Endometrial microvascular endothelial cells (primary cell): ENCODE data around the gene TGDS. TPM values are rescaled to one million over a fixed set of nuclear protein-coding genes. Genes with fewer than 3 reads are reported as not detected.

Source experiments
- in situ Hi-C: cut with HindIII; loops from 2 replicates; pipeline ENCODE4 v1.10.0; 2017; ENCODE audit warnings: low sequenced_read_pairs, low pct_unique_long_range_greater_than_20kb; ENCODE audit errors: inconsistent ontology term
- total RNA-seq: library from RNA; depleted of rRNA; stranded (reverse); fragments of >200 nt; gene quantifications from one replicate; pipeline ENCODE4 v1.2.3, GENCODE V29; 2015; ENCODE audit errors: inconsistent ontology term

The TGDS gene
- total RNA-seq, 1 donor from 2014 or later, result 26.2 TPM

DNA sequence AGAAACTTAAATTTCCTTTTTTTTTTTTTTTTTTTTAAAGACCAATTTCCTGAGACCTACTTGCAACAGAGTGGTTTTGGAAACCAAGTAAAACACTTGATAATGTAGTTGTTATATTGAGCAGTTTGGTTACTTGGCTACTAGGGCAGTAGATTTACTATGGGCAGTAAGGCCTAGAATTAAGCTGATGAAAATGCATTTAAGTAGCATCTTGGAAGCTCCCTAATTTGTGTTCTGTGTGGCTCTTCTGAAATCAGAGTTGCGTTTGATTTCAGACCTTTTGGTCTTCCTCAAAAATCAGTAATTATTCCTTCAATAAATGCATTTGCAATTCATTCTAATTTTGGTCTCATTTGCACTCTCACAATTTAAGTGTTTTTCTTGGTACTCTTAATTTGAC is 6.5 kb upstream of the TGDS start:
- in situ Hi-C loops, result no loop called here

DNA sequence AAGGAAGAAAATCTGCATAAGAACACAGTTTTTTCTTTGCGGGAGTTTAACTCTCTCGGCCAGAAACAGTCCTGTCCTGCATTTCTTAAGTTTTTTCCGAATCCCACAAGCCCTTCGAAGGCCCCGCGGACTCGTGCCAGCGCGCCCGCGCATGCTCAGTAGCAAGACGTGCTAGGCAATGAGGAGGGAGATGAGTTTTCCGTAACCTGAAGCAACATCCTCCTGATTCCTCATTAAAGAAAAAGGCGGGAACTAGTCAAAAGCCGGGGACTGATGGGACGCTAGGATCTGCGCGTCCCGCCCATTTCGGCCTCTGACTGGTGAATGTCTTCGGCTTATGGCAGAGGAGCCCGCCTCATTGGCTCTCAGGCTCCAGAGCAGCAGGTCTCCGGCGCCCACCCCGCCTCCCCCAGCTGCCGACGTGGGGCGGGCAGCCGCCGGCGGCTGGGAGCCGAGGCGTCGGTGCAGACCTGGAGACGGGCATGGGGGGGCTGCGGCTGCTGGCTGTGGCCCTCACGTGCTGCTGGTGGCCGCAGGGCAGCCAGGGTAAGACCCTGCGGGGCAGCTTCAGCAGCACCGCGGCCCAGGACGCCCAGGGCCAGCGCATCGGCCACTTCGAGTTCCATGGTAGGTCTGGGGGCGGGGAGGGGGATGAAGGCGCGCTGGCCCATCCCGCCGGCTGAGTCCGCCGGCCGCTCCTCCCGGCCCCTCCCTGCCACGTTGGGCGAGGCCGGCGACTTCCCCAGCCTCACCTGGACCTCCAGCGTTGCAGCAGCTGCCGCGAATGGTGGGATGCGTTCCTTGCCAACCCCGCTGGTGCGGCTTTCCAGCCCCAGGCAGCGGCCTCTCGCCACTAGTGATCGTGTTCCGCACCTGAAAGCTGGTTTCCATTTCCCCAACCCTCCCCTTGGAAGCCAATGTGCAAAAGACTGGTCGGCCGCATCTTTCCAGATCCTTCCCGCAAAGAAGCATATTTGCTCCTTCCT is 5.8 kb upstream of the TGDS start, which contains the start of gene GPR180:
GPR180 (plus strand) TSS at position 412 of the 986 bp plus-strand sequence; CDS start at position 483, 71 bp downstream.
- in situ Hi-C loops, result no loop called here

DNA sequence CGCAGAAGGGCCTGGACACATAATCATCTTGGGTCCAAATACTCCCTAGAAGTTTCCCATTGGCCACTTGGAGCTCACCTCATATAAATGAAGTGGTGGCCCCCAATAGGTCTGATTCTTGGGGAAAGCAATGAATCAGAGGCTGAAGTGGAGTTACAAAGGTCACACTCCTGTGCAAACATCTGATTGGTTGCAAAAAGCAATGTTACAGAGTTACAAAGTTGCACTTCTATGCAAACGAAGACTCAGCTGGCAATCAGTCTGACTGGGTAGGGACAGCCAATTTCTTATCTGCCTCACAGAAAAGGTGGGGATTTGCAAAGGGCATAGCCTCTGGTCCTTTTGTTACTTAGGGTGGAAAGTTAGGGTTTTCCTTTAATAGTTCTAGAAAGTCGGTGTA is 3.9 kb upstream of the TGDS start:
- in situ Hi-C loops, result no loop called here

DNA sequence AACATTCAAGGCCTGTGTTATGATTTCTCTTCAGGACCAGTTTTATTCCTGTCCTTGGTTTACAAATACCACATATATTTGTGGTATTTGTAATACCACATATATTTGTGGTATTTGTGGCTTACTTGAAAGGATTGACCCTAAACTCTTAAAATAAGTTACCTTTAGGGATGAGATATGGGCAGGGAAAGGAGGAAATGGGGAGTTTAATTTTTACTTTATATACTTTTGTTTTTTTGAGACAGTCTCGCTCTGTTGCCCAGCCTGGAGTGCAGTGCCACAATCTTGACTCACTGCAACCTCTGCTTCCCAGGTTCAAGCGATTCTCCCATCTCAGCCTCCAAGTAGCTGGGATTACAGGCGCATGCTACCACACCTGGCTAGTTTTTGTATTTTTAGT is 2.3 kb upstream of the TGDS start:
- in situ Hi-C loops, result no loop called here

DNA sequence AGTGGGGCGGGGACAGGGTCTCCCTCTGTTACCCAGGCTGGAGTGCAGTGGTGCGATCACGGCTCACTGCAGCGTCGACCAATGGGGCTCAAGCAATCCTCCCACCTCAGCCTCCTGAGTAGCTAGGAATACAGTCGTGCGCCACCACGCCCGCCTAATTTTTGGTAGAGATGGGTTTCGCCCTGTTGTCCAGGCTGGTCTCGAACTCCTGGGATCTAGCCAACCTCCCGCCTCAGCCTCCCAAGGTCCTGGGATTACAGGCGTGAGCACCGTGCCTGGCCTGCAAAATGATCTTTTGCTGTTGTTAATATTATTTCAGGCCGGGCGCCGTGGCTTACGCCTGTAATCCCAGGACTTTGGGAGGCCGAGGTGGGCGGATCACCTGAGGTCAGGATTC is 621 bp upstream of the TGDS start:
- in situ Hi-C loops, result no loop called here

DNA sequence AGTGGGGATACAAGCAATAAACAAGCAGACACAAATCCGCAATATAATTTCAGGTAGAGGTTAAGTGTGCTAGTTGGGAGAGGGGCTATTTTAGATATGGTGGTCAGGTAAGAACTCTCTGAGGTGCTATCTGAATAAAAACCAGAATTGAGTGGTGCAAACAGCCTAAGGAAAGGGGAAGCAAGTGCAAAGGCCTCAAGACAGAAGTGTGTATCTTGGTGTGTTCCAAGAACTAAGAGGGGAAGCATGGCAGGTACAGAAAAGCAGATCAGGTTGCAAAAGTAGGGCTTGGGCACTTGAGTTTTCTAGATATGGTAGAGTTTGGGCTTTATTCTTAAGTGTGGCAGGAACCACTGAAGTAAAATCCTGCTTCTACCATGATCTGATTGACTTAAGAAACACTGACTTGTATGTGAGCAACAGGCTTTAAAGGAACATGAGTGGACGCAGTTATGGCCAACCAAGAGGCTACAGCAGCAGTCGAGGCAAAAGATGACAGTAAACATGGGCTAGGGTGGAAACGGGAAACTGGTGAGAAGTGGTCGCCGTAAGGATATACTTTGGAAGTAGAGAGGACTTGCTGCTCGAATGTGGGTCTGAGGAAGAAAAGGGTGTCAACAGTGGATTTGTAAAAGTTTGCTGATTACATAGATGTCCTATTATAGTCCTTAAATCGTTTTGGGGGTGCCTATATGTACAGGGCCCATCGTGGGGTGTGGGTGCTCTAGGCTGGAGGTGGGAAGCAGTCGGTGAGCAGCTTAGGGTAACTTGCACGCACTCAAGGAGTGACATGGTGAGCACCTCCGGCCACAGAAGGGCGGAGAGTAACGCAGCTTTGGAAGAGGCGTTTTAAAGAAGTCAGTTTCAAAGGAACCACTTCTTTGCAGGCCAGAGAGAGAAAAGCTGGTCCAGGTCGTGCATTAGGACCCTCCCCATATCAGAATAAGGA is 677 bp downstream of the TGDS start:
- in situ Hi-C loops, result no loop called here

DNA sequence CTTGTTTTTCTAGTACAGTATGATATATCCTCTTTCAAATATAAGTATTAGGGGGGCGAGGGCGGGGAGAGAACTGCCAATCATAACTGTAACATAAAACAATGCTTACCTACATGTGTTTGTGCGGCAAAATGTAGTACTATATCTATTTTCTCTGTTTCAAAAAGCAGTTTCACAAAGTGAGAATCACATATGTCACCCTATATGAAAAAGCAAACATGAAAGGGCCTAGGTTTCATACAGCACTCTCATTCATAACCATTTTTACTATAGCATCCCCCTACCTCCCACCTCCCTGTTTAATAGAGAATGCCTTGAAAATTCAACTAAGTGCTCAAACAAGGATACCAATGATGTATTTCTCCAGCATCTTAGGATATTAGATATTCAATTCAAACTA is 5.2 kb downstream of the TGDS start:
- in situ Hi-C loops, result no loop called here

DNA sequence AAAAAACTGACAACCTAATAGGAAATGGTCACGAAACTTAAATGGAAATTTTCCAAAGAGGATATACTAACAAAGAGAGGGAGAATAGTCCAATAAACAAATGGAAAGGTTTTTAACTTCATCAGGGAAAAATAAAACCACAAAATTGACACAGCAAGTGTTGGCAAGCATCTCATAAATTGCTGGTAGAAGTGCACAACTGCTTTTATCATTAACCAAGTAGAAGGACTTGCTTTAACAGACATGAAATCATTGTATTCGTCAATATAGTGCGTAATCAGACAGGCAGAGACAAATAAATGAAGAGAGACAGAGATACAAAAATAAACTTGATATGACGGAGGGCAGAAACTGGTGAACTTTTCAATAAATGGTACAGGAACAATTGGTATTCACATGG is 7.4 kb downstream of the TGDS start:
- in situ Hi-C loops, result no loop called here

DNA sequence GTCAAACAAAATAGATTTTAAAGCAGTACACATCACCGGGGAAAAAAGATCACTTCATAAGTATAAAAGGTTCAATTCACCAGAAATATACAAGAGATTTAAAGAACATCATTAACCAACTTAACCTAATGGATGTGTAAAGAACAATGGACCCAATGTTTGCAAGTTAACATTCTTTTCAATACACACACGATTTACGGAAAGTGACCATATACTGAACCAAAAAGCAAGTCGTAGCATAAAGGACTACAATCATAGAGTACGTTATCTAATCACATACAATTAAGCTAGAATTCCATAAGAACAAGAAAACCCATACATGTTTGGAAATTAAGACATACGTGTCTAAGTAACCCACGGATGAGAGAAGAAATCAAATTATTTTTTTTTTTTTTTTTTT is 9.6 kb downstream of the TGDS start:
- in situ Hi-C loops, result no loop called here

DNA sequence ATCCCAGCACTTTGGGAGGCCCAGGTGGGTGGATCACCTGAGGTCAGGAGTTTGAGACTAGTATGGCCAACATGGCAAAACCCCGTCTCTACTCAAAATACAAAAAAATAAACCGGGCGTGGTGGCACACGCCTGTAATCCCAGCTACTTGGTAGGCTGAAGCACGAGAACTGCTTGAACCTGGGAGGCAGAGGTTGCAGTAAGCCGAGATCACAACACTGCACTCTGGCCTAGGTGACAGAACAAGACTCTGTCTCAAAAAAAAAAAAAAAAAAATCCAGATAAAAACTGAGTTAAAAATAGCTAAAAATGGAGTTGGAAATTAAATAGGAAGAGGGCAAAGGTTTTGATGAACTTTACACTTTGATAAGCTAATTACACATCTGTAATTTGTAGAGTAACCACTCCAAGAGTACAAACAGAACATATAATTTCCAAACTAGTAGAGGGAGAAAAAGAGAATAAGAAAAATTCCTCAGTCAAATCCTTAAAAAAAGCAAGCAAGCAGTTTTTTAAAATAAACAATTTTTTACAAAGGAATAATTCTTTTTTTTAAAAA is 10.3 kb downstream of the TGDS start:
- in situ Hi-C loops, result no loop called here

DNA sequence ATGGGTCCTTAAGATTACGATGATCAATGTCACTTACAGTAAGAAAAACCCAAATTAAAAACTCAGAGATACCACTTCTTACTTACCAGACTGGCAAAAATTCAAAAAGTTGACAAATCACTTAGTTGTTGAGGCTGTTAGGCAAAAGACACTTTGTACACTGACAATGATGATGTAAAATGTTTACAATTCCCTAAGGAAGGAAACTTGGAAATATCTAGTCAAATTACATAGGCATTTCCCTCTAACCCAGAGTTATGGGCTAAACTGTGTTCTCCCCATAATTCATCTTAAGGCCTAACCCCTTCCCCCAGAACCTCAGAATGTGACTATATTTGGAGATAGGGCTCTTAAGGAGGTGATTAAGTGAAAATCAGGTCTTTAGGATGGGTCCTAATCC is 12.0 kb downstream of the TGDS start:
- in situ Hi-C loops, result no loop called here

DNA sequence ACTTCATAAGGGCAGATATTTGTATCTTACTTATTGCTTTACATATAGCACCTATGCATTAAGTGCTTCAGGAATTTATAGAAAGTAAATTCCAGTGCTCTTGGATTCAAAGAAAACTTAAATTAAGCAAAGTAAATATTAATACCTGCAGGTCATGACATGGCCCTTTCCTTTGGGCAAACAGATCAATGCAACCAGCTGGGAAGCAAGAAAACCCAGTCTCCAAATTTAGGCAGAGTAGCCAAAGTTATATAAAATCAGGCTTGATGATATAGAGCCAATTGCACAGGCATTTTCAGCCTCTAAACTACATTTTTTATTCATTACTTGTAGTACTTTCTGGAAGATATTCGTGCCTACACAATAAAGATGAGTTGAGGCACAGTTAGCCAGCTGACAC is 16.9 kb downstream of the TGDS start:
- in situ Hi-C loops, result no loop called here

DNA sequence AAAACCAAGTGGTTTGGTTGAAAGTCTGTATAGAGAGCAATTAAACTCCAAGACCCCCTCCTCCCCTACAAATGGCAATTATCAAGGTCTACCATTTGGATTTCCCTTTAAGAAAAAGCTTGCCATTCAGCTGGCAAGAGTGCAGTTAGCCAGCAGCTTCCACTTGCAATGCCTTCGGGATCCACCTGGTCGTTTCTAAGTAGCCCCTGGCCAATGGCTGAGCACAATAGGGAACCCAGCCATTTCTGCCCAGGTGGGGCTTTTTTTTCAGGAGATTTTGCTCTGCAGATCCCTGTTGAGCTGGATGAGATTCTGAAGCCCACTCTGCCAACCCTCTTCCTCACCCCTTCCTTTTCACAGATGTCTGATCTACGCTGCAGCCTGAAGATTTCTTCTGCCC is 26.3 kb downstream of the TGDS start:
- in situ Hi-C loops, result no loop called here

DNA sequence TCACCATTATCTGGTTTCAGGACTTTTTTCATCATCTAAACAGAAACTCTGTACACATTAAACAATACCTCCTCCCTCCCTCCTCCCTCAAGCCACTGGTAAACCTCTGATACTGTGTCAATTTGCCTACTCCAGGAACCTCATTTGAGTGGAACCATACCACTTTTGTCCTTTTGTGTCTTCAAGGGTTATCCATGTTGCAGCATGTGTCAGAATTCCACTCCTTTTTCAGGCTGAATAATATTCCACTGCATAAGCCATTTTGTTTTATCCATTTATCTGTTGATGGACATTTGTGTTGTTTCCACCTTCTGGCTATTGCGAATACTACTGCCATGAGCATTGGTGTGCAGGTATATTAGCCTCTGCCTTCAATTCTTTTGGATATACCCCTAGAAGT is 27.5 kb downstream of the TGDS start:
- in situ Hi-C loops, result no loop called here

DNA sequence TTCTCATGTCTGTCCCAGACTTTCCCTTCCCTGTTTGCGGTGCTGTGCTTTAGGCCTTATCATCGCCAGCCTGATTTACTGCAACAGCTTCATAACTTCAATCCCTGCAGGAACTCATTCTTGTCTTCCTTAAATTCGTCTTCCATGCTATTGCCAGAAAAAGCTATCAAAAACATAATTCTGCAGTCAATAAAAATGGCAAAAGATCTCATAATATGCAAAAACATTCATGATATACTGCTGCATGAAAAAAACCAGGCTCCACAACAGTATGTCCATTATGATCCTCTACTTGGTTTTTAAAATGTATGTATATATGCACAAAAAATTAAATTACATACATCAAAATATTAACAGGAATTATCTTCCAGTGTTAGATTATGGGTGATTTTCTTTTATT is 28.4 kb downstream of the TGDS start:
- in situ Hi-C loops, result no loop called here

DNA sequence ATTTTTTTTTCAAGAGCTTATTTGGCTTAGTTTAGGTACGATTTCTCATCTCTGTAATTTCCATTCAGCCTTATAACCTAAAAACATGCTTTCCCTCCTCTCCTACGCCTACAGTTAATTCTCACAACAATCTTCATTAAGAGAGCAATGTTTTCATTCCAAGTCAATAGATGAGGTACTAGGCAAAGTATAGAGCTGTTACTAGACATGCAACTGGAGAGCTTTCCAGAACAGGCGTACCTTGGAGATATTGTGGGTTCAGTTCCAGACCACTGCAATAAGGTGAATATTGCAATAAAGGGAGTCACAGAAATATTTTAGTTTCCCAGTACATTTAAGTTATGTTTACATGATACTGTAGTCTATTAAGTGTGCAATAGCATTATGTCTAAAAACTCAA is 34.8 kb downstream of the TGDS start:
- in situ Hi-C loops, result no loop called here

DNA sequence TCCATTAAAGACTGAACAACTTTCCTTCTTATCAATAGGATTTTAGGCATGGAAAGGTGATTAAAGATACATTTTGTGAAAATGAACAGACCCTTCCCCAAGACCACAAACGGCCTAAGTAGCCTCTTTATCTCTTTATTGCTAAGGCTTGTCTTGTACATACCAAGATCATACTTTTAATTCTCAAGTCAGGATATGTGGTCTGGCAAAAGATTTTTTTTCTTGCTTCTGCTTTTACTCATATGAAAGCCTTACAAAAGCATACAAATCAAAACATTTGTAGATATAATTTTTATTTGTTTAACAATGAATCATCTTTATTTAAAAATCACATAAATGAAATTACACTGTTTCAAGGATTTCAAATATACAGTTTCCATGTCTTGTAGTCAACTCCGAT is 35.8 kb downstream of the TGDS start:
- in situ Hi-C loops, result no loop called here

DNA sequence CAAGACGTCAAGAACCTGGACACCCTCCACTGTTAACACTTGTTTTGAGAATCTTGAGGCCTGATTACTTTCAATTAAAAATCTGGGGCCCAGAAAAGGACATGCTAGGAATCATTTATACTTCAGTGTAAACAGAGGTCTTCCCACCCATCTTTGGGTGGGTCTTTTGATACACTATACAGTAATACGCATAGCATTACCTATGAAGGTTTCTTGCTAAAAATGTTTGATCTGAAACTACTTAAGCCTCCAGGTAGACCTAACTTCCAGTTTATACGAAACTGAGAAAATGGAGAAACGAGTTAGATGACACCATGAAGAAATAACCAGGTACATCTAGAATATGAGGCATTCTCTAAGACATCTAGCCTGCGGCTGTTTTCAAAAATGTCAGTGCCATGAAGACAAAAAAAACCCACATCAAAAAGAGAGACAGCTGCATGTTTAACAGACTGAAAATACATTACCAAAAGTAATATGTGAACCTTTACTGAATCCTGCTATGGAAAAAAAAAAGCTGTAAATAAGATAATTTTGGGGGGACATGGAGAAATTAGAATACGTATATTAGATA is 36.6 kb downstream of the TGDS start:
- in situ Hi-C loops, result no loop called here

DNA sequence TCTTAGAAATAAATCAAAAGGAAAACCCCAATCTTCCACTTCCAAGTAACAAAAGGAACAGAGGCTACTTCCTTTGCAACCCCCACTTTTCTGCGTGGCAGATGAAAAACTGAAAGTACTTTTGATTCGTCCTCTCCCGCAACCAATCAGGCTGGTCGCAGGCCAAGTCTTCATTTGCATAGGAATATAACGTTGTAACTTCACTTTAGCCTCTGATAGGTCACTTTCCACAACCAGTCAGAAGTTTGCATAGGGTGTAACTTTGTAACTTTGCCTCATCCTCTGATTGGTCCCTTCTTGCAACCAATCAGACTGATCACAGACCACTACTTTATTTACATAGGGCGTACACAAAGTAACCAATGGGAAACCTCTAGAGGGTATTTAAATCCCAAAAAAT is 37.2 kb downstream of the TGDS start:
- in situ Hi-C loops, result no loop called here
